Esophagus muscularis mucosa (tissue), 4 donors: ENCODE measurements around the gene ATMIN. TPM values are rescaled to one million over a fixed set of nuclear protein-coding genes. Genes with fewer than 3 reads are reported as not detected.
A peak's percentile ranks its signal among the peaks of the same experiment; 100 is the strongest.

Source experiments
- DNase-seq: peaks from one replicate; pipeline ENCODE4 v3.0.0-alpha.2; 2017; ENCODE audit errors: extremely low spot score
- H3K27ac ChIP-seq, 4 donors: fragments of 200-600 bp; sonication (generic); replicated peaks in 1 of 4; 1 replicate in 3 of 4; 2 replicates in 1 of 4; pipeline ENCODE4 v1.5.1; 2016 to 2019; ENCODE audit warnings: mild to moderate bottlenecking in 1 of 4
- H3K27me3 ChIP-seq, 4 donors: fragments of 200-600 bp; sonication (generic); one replicate each; pipeline versions ENCODE4 v1.5.1 to v1.6.0; 2016 to 2019
- H3K36me3 ChIP-seq, 4 donors: fragments of 200-600 bp; sonication (generic); one replicate each; pipeline ENCODE4 v1.5.1; 2016 to 2019
- H3K4me1 ChIP-seq, 4 donors: fragments of 200-600 bp; sonication (generic); one replicate each; pipeline ENCODE4 v1.5.1; 2016 to 2019
- H3K4me3 ChIP-seq, 4 donors: fragments of 200-600 bp; sonication (generic); 1 replicate in 2 of 4; 2 replicates in 2 of 4; pipeline ENCODE4 v1.5.1; 2016 to 2019; ENCODE audit warnings: mild to moderate bottlenecking in 4 of 4, moderate library complexity in 1 of 4
- H3K9me3 ChIP-seq, 4 donors: fragments of 200-600 bp; sonication (generic); 1 replicate in 3 of 4; 2 replicates in 1 of 4; pipeline ENCODE4 v1.5.1; 2016 to 2019
- CTCF ChIP-seq, 3 experiments: fragments of 200-600 bp in 2 of 3; fragments of 450-650 bp in 1 of 3; sonication (generic) in 2 of 3; IDR thresholded peaks; one replicate each; pipeline ENCODE4 v1.5.1; 2017 to 2019; ENCODE audit warnings: antibody characterized with exemption in 3 of 3, mild to moderate bottlenecking in 2 of 3, moderate library complexity in 1 of 3
- EP300 ChIP-seq: sonication (generic); formaldehyde crosslinking; IDR thresholded peaks from one replicate; pipeline ENCODE4 v1.6.1; 2017; ENCODE audit warnings: antibody characterized with exemption
- POLR2A ChIP-seq: fragments of 450-650 bp; IDR thresholded peaks from one replicate; pipeline ENCODE4 v1.6.1; 2017; ENCODE audit warnings: antibody characterized with exemption, moderate library complexity, mild to moderate bottlenecking, low read depth
- POLR2AphosphoS5 ChIP-seq, 2 donors: sonication (generic); formaldehyde crosslinking; IDR thresholded peaks; one replicate each; pipeline ENCODE4 v1.6.1; 2017; ENCODE audit warnings: antibody characterized with exemption in 2 of 2
- WGBS: methylation state at CpG from one replicate; pipeline ENCODE4 v1.1.5; 2018; 5-methylcytosine and 5-hydroxymethylcytosine counted together
- intact Hi-C: fragments of 100-400 bp; cut with DNase I; formaldehyde crosslinking; loops from one replicate; pipeline ENCODE4 v1.15.1; 2023
- total RNA-seq, 4 donors: library from RNA; depleted of rRNA; stranded (reverse); fragments of >200 nt; gene quantifications; one replicate each; pipeline versions ENCODE4 v1.1.0 to v1.2.1, GENCODE V29; 2016

Gene ATMIN
- 10 to 100 TPM; 26.6 to 34.0 (median 30.4) TPM for total RNA-seq

GRCh38 chr16:81035398-81035974 is at the start of gene ATMIN:
Gene ATMIN (plus strand): TSS chr16:81035842. CDS start chr16:81035871, 29 bp downstream.
- H3K4me1 ChIP-seq, result peaks cover 28 to 45% (median 35%) of the 10 kb centered on the region in 4 donors
- 37% methylated on average over 7 of the region's 54 CpGs for WGBS
- DNase-seq, result no peak
- H3K27ac ChIP-seq, result peak within 1 kb of the TSS; percentile 75 to 85 (median 81)
- no peaks in the 10 kb centered on the region for H3K27me3 ChIP-seq
- peak within 1 kb of the TSS; percentile 78 to 87 (median 83) for H3K4me3 ChIP-seq
- H3K9me3 ChIP-seq, result no peaks in the 10 kb centered on the region
- H3K36me3 ChIP-seq, result peaks cover 0 to 6% (median 0%) of the 10 kb centered on the region in 4 donors
- peak; percentile 88 to 99 (median 95) for TF ChIP-seq CTCF (IDR thresholded peaks at IDR 0.05)
- TF ChIP-seq POLR2AphosphoS5 (IDR thresholded peaks at IDR 0.05), result peak in 1 of 2 donors; percentile 58
- TF ChIP-seq EP300, result no peak
- intact Hi-C loops, result loop anchor here (1.0 to 10.0 kb wide), 3 partner anchors 42 to 699 kb away; partner anchors contain the start of genes C16orf46 and GCSH

GRCh38 chr16:80986557-80986956 is 49.1 kb upstream of the ATMIN start:
- no peak overlapping the region for H3K27ac ChIP-seq
- H3K4me1 ChIP-seq, result peaks cover 0 to 6% (median 1%) of the 10 kb centered on the region in 4 donors
- intact Hi-C loops, result no loop called here
- WGBS, result 75% methylated on average over 2 of the region's 2 CpGs
- H3K36me3 ChIP-seq, result peaks cover 0 to 9% (median 4%) of the 10 kb centered on the region in 4 donors
- H3K4me3 ChIP-seq, result no peak overlapping the region
- no peak for TF ChIP-seq EP300
- TF ChIP-seq POLR2AphosphoS5 (IDR thresholded peaks at IDR 0.05), result no peak
- TF ChIP-seq POLR2A, result no peak
- no peak for TF ChIP-seq CTCF (IDR thresholded peaks at IDR 0.05)
- DNase-seq, result no peak
- no peaks in the 10 kb centered on the region for H3K9me3 ChIP-seq
- H3K27me3 ChIP-seq, result no peaks in the 10 kb centered on the region

GRCh38 chr16:80988756-80989155 is 46.9 kb upstream of the ATMIN start:
- no peak for TF ChIP-seq EP300
- TF ChIP-seq POLR2A, result no peak
- no peak for TF ChIP-seq POLR2AphosphoS5 (IDR thresholded peaks at IDR 0.05)
- no peak for TF ChIP-seq CTCF (IDR thresholded peaks at IDR 0.05)
- Histone ChIP-seq H3K36me3 (peaks cover 0 to 9% (median 4%) of the 10 kb centered on the region in 4 donors), H3K4me1 (peaks cover 0 to 14% (median 0%) of the 10 kb centered on the region in 4 donors), H3K27me3 (no peaks in the 10 kb centered on the region), H3K4me3 (no peak overlapping the region), H3K27ac (no peak overlapping the region), H3K9me3 (no peaks in the 10 kb centered on the region)
- WGBS, result 74% methylated on average over 7 of the region's 7 CpGs
- intact Hi-C loops, result no loop called here
- DNase-seq, result no peak

- no peak for DNase-seq
- 43% methylated on average over 2 of the region's 2 CpGs for WGBS
- intact Hi-C loops, result no loop called here
- peaks cover 0 to 15% (median 0%) of the 10 kb centered on the region in 4 donors for H3K4me1 ChIP-seq
- H3K4me3 ChIP-seq, result no peak overlapping the region
- peaks cover 0 to 9% (median 4%) of the 10 kb centered on the region in 4 donors for H3K36me3 ChIP-seq
- no peaks in the 10 kb centered on the region for H3K27me3 ChIP-seq
- no peak overlapping the region for H3K27ac ChIP-seq
- no peaks in the 10 kb centered on the region for H3K9me3 ChIP-seq
- TF ChIP-seq POLR2A, result no peak
- no peak for TF ChIP-seq POLR2AphosphoS5 (IDR thresholded peaks at IDR 0.05)
- no peak for TF ChIP-seq EP300
- TF ChIP-seq CTCF (IDR thresholded peaks at IDR 0.05), result no peak
Measured at GRCh38 chr16:80989801-80990200, 45.8 kb upstream of the ATMIN start.
